HEK293 (cell line): ENCODE results near the gene POP7.

ENCODE experiments used
- GLIS2 ChIP-seq: fragments of 450-650 bp; formaldehyde crosslinking; IDR thresholded peaks from 2 replicates; pipeline ENCODE4 v1.5.1; 2016; ENCODE audit warnings: missing biosample characterization, missing genetic modification characterization
- MEIS1 ChIP-seq: sonication (generic); formaldehyde crosslinking; IDR thresholded peaks from 2 replicates; pipeline ENCODE4 v1.8.1; 2022; ENCODE audit warnings: missing genetic modification reagents, mild to moderate bottlenecking, borderline replicate concordance
- MYNN ChIP-seq: fragments of 450-650 bp; formaldehyde crosslinking; IDR thresholded peaks from 2 replicates; pipeline ENCODE4 v1.5.1; 2016; ENCODE audit warnings: missing biosample characterization, missing genetic modification characterization, borderline replicate concordance
- OVOL3 ChIP-seq: fragments of 450-650 bp; formaldehyde crosslinking; IDR thresholded peaks from 2 replicates; pipeline ENCODE4 v1.5.1; 2016; ENCODE audit warnings: missing biosample characterization, missing genetic modification characterization
- SCRT1 ChIP-seq: fragments of 450-650 bp; formaldehyde crosslinking; IDR thresholded peaks from 2 replicates; pipeline ENCODE4 v1.5.1; 2016; ENCODE audit warnings: missing biosample characterization, missing genetic modification characterization, borderline replicate concordance
- SP3 ChIP-seq: fragments of 450-650 bp; formaldehyde crosslinking; IDR thresholded peaks from 2 replicates; pipeline ENCODE4 v1.5.1; 2016; ENCODE audit warnings: missing biosample characterization, missing genetic modification characterization
- YY2 ChIP-seq: fragments of 450-650 bp; formaldehyde crosslinking; IDR thresholded peaks from 2 replicates; pipeline ENCODE4 v1.5.1; 2016; ENCODE audit warnings: missing biosample characterization, missing genetic modification characterization
- ZBTB17 ChIP-seq: fragments of 450-650 bp; formaldehyde crosslinking; IDR thresholded peaks from 2 replicates; pipeline ENCODE4 v1.5.1; 2016; ENCODE audit warnings: missing biosample characterization, missing genetic modification characterization
- ZFHX2 ChIP-seq: fragments of 450-650 bp; formaldehyde crosslinking; conservative IDR thresholded peaks from 2 replicates; pipeline ENCODE4 v1.5.1; 2016; ENCODE audit warnings: missing biosample characterization, missing genetic modification characterization
- ZNF354C ChIP-seq: fragments of 450-650 bp; formaldehyde crosslinking; IDR thresholded peaks from 2 replicates; pipeline ENCODE4 v1.5.1; 2016; ENCODE audit warnings: missing biosample characterization, missing genetic modification characterization, low read depth, borderline replicate concordance
- ZNF610 ChIP-seq: fragments of 450-650 bp; formaldehyde crosslinking; IDR thresholded peaks from 2 replicates; pipeline ENCODE4 v1.5.1; 2016; ENCODE audit warnings: missing biosample characterization, missing genetic modification characterization, borderline replicate concordance
- ZNF785 ChIP-seq: fragments of 450-650 bp; formaldehyde crosslinking; IDR thresholded peaks from 2 replicates; pipeline ENCODE4 v1.5.1; 2016; ENCODE audit warnings: missing biosample characterization, missing genetic modification characterization
- ZNF843 ChIP-seq: fragments of 450-650 bp; formaldehyde crosslinking; IDR thresholded peaks from 2 replicates; pipeline ENCODE4 v1.5.1; 2016; ENCODE audit warnings: missing biosample characterization, missing genetic modification characterization
- TF ChIP-seq, protein P1 (sequence below): fragments of 450-650 bp; formaldehyde crosslinking; IDR thresholded peaks from 2 replicates; pipeline ENCODE4 v1.5.1; 2016; ENCODE audit warnings: missing biosample characterization, missing genetic modification characterization
- TF ChIP-seq, protein P2 (sequence below): fragments of 450-650 bp; formaldehyde crosslinking; IDR thresholded peaks from 2 replicates; pipeline ENCODE4 v1.5.1; 2016; ENCODE audit warnings: missing biosample characterization, missing genetic modification characterization
- TF ChIP-seq, protein P3 (sequence below): fragments of 450-650 bp; formaldehyde crosslinking; optimal IDR thresholded peaks from 2 replicates; pipeline ENCODE3; 2016; ENCODE audit warnings: missing biosample characterization, mild to moderate bottlenecking, missing genetic modification characterization
- TF ChIP-seq, protein P4 (sequence below): fragments of 450-650 bp; formaldehyde crosslinking; conservative IDR thresholded peaks from 2 replicates; pipeline ENCODE4 v1.5.1; 2016; ENCODE audit warnings: low read depth, missing biosample characterization, missing genetic modification characterization
- TF ChIP-seq, protein P5 (sequence below): fragments of 450-650 bp; formaldehyde crosslinking; IDR thresholded peaks from 2 replicates; pipeline ENCODE4 v1.5.1; 2016; ENCODE audit warnings: missing biosample characterization, missing genetic modification characterization
- TF ChIP-seq, protein P6 (sequence below): fragments of 450-650 bp; formaldehyde crosslinking; IDR thresholded peaks from 2 replicates; pipeline ENCODE4 v1.5.1; 2016; ENCODE audit warnings: missing biosample characterization, missing genetic modification characterization
- TF ChIP-seq, protein P7 (sequence below): fragments of 450-650 bp; formaldehyde crosslinking; IDR thresholded peaks from 2 replicates; pipeline ENCODE4 v1.5.1; 2016; ENCODE audit warnings: missing biosample characterization, missing genetic modification characterization
- TF ChIP-seq, protein P8 (sequence below): fragments of 450-650 bp; formaldehyde crosslinking; IDR thresholded peaks from 2 replicates; pipeline ENCODE4 v1.5.1; 2016; ENCODE audit warnings: missing biosample characterization, missing genetic modification characterization

POP7 gene

DNA sequence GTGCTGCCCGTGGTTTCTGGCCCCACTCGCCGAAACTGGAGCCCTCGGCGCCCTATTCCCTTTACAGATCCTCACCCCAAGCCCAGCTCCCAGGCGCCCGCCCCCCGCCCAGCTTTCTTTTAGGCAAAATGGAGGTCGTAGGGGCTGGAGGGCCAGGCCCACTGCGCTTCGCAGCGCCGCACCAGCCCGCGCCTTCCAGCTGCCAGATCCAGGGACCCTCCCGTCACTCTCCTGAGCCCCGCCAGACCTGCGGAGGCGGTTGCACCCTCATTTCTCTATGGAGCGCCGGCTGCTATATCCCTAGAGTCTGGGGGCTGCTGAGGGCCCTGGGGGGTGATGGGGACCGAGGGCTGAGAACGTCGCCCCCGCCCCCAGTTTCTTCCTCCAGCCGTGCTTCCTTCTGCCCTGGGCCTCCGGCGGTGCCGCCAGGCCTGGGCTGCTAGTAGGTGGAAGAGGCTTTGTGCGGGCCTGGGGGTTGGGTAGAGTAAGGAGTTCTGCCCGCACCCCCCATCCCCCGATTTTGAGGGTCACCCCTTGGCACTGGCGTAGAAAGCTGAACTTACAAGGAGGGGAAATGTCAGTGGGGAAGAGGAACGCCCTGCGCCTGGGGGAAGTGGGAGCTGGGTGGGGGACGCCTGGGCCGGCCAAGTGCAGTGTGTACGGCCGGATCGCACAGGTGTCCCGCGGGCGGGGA, 31.4 kb upstream of the POP7 start (continued):
- TF ChIP-seq OVOL3 (tag by site-specific recombination), result no peak
- TF ChIP-seq, protein P1, sequence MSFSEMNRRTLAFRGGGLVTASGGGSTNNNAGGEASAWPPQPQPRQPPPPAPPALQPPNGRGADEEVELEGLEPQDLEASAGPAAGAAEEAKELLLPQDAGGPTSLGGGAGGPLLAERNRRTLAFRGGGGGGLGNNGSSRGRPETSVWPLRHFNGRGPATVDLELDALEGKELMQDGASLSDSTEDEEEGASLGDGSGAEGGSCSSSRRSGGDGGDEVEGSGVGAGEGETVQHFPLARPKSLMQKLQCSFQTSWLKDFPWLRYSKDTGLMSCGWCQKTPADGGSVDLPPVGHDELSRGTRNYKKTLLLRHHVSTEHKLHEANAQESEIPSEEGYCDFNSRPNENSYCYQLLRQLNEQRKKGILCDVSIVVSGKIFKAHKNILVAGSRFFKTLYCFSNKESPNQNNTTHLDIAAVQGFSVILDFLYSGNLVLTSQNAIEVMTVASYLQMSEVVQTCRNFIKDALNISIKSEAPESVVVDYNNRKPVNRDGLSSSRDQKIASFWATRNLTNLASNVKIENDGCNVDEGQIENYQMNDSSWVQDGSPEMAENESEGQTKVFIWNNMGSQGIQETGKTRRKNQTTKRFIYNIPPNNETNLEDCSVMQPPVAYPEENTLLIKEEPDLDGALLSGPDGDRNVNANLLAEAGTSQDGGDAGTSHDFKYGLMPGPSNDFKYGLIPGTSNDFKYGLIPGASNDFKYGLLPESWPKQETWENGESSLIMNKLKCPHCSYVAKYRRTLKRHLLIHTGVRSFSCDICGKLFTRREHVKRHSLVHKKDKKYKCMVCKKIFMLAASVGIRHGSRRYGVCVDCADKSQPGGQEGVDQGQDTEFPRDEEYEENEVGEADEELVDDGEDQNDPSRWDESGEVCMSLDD (tag by site-specific recombination), result peak; percentile 79
- TF ChIP-seq SP3 (tag by site-specific recombination), result no peak
- TF ChIP-seq, protein P2, sequence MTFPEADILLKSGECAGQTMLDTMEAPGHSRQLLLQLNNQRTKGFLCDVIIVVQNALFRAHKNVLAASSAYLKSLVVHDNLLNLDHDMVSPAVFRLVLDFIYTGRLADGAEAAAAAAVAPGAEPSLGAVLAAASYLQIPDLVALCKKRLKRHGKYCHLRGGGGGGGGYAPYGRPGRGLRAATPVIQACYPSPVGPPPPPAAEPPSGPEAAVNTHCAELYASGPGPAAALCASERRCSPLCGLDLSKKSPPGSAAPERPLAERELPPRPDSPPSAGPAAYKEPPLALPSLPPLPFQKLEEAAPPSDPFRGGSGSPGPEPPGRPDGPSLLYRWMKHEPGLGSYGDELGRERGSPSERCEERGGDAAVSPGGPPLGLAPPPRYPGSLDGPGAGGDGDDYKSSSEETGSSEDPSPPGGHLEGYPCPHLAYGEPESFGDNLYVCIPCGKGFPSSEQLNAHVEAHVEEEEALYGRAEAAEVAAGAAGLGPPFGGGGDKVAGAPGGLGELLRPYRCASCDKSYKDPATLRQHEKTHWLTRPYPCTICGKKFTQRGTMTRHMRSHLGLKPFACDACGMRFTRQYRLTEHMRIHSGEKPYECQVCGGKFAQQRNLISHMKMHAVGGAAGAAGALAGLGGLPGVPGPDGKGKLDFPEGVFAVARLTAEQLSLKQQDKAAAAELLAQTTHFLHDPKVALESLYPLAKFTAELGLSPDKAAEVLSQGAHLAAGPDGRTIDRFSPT (tag by site-specific recombination), result peak; percentile 39; the same call in 1 of the 2 replicates
- no peak for TF ChIP-seq ZNF354C
- 0 out of 2 replicates have a peak, but pooled peaks have one; percentile 12 for TF ChIP-seq SCRT1
- TF ChIP-seq, protein P3, sequence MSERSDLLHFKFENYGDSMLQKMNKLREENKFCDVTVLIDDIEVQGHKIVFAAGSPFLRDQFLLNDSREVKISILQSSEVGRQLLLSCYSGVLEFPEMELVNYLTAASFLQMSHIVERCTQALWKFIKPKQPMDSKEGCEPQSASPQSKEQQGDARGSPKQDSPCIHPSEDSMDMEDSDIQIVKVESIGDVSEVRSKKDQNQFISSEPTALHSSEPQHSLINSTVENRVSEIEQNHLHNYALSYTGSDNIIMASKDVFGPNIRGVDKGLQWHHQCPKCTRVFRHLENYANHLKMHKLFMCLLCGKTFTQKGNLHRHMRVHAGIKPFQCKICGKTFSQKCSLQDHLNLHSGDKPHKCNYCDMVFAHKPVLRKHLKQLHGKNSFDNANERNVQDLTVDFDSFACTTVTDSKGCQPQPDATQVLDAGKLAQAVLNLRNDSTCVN (tag by site-specific recombination), result peak; percentile 35
- TF ChIP-seq, protein P4, sequence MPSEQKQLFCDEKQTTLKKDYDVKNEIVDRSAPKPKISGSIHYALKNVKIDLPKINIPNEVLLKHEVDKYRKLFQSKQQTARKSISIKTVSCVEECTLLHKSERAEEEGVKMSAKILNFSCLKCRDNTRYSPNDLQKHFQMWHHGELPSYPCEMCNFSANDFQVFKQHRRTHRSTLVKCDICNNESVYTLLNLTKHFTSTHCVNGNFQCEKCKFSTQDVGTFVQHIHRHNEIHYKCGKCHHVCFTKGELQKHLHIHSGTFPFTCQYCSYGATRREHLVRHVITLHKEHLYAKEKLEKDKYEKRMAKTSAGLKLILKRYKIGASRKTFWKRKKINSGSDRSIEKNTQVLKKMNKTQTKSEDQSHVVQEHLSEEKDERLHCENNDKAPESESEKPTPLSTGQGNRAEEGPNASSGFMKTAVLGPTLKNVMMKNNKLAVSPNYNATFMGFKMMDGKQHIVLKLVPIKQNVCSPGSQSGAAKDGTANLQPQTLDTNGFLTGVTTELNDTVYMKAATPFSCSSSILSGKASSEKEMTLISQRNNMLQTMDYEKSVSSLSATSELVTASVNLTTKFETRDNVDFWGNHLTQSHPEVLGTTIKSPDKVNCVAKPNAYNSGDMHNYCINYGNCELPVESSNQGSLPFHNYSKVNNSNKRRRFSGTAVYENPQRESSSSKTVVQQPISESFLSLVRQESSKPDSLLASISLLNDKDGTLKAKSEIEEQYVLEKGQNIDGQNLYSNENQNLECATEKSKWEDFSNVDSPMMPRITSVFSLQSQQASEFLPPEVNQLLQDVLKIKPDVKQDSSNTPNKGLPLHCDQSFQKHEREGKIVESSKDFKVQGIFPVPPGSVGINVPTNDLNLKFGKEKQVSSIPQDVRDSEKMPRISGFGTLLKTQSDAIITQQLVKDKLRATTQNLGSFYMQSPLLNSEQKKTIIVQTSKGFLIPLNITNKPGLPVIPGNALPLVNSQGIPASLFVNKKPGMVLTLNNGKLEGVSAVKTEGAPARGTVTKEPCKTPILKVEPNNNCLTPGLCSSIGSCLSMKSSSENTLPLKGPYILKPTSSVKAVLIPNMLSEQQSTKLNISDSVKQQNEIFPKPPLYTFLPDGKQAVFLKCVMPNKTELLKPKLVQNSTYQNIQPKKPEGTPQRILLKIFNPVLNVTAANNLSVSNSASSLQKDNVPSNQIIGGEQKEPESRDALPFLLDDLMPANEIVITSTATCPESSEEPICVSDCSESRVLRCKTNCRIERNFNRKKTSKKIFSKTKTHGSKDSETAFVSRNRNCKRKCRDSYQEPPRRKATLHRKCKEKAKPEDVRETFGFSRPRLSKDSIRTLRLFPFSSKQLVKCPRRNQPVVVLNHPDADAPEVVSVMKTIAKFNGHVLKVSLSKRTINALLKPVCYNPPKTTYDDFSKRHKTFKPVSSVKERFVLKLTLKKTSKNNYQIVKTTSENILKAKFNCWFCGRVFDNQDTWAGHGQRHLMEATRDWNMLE, result no peak
- no peak for TF ChIP-seq MEIS1
- TF ChIP-seq, protein P5, sequence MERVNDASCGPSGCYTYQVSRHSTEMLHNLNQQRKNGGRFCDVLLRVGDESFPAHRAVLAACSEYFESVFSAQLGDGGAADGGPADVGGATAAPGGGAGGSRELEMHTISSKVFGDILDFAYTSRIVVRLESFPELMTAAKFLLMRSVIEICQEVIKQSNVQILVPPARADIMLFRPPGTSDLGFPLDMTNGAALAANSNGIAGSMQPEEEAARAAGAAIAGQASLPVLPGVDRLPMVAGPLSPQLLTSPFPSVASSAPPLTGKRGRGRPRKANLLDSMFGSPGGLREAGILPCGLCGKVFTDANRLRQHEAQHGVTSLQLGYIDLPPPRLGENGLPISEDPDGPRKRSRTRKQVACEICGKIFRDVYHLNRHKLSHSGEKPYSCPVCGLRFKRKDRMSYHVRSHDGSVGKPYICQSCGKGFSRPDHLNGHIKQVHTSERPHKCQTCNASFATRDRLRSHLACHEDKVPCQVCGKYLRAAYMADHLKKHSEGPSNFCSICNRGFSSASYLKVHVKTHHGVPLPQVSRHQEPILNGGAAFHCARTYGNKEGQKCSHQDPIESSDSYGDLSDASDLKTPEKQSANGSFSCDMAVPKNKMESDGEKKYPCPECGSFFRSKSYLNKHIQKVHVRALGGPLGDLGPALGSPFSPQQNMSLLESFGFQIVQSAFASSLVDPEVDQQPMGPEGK, result peak; percentile 84
- TF ChIP-seq, protein P6, sequence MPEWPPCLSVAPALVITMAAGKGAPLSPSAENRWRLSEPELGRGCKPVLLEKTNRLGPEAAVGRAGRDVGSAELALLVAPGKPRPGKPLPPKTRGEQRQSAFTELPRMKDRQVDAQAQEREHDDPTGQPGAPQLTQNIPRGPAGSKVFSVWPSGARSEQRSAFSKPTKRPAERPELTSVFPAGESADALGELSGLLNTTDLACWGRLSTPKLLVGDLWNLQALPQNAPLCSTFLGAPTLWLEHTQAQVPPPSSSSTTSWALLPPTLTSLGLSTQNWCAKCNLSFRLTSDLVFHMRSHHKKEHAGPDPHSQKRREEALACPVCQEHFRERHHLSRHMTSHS (tag by site-specific recombination), result no peak
- TF ChIP-seq ZFHX2 (tag by site-specific recombination), result peak; percentile 80
- TF ChIP-seq ZBTB17 (tag by site-specific recombination), result peak; percentile 23; the same call in 1 of the 2 replicates
- TF ChIP-seq YY2 (tag by site-specific recombination), result no peak
- no peak for TF ChIP-seq ZNF785 (tag by site-specific recombination)
- TF ChIP-seq, protein P7, sequence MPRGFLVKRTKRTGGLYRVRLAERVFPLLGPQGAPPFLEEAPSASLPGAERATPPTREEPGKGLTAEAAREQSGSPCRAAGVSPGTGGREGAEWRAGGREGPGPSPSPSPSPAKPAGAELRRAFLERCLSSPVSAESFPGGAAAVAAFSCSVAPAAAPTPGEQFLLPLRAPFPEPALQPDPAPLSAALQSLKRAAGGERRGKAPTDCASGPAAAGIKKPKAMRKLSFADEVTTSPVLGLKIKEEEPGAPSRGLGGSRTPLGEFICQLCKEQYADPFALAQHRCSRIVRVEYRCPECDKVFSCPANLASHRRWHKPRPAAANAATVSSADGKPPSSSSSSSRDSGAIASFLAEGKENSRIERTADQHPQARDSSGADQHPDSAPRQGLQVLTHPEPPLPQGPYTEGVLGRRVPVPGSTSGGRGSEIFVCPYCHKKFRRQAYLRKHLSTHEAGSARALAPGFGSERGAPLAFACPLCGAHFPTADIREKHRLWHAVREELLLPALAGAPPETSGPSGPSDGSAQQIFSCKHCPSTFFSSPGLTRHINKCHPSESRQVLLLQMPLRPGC (tag by site-specific recombination), result no peak
- TF ChIP-seq ZNF610, result no peak
- no peak for TF ChIP-seq MYNN (tag by site-specific recombination)
- TF ChIP-seq ZNF843 (tag by site-specific recombination), result no peak
- TF ChIP-seq, protein P8, sequence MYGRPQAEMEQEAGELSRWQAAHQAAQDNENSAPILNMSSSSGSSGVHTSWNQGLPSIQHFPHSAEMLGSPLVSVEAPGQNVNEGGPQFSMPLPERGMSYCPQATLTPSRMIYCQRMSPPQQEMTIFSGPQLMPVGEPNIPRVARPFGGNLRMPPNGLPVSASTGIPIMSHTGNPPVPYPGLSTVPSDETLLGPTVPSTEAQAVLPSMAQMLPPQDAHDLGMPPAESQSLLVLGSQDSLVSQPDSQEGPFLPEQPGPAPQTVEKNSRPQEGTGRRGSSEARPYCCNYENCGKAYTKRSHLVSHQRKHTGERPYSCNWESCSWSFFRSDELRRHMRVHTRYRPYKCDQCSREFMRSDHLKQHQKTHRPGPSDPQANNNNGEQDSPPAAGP (tag by site-specific recombination), result no peak
- 0 out of 2 replicates have a peak, but pooled peaks have one; percentile 38 for TF ChIP-seq GLIS2 (tag by site-specific recombination)
